ENCODE measurements around the gene CDS2.
"Not testable (repeated sequence)": the region's sequence is repeated elsewhere in the genome, so short reads cannot be mapped to it uniquely, and the experiment has no call there.

The CDS2 gene

GRCh38 chr20:5126512-5127203 lies at the start of gene CDS2:
Gene CDS2, plus strand, starts transcription at chr20:5127008. Its CDS starts 85 bp downstream, at chr20:5127093.
- peak; percentile 100 for DNase-seq (ENCODE audit: low read depth in 1 of 2, low spot score in 1 of 2)

GRCh38 chr20:5077761-5078387 lies 48.9 kb upstream of the CDS2 start:
- DNase-seq (ENCODE audit: low read depth in 1 of 2, low spot score in 1 of 2) = no peak

GRCh38 chr20:5078399-5078958 lies 48.3 kb upstream of the CDS2 start:
- peak; percentile 37 to 43 for DNase-seq (ENCODE audit: low read depth in 1 of 2, low spot score in 1 of 2)

GRCh38 chr20:5080384-5080877 lies 46.4 kb upstream of the CDS2 start:
- DNase-seq (ENCODE audit: low read depth in 1 of 2, low spot score in 1 of 2) = no peak

- DNase-seq (ENCODE audit: low read depth in 1 of 2, low spot score in 1 of 2) = no peak
Measured at GRCh38 chr20:5085380-5085779, 41.4 kb upstream of the CDS2 start.

- DNase-seq (ENCODE audit: low read depth in 1 of 2, low spot score in 1 of 2) = no peak
Measured at GRCh38 chr20:5088688-5089087, 38.1 kb upstream of the CDS2 start.

GRCh38 chr20:5090191-5090590 lies 36.6 kb upstream of the CDS2 start:
- DNase-seq (ENCODE audit: low read depth in 1 of 2, low spot score in 1 of 2) = no peak

GRCh38 chr20:5091902-5092301 lies 34.9 kb upstream of the CDS2 start:
- DNase-seq (ENCODE audit: low read depth in 1 of 2, low spot score in 1 of 2) = no peak

- no peak for DNase-seq (ENCODE audit: low read depth in 1 of 2, low spot score in 1 of 2)
Measured at GRCh38 chr20:5092765-5093339, 34.0 kb upstream of the CDS2 start.

GRCh38 chr20:5095454-5095853 lies 31.4 kb upstream of the CDS2 start:
- DNase-seq (ENCODE audit: low read depth in 1 of 2, low spot score in 1 of 2) = no peak

GRCh38 chr20:5095931-5096330 lies 30.9 kb upstream of the CDS2 start:
- DNase-seq (ENCODE audit: low read depth in 1 of 2, low spot score in 1 of 2) = no peak

GRCh38 chr20:5096463-5096862 lies 30.3 kb upstream of the CDS2 start:
- DNase-seq (ENCODE audit: low read depth in 1 of 2, low spot score in 1 of 2) = no peak

GRCh38 chr20:5099009-5099408 lies 27.8 kb upstream of the CDS2 start:
- not testable (repeated sequence) for DNase-seq (ENCODE audit: low read depth in 1 of 2, low spot score in 1 of 2)

- DNase-seq (ENCODE audit: low read depth in 1 of 2, low spot score in 1 of 2) = not testable (repeated sequence)
Measured at GRCh38 chr20:5099909-5100308, 26.9 kb upstream of the CDS2 start.

- DNase-seq (ENCODE audit: low read depth in 1 of 2, low spot score in 1 of 2) = peak; percentile 44 to 67
Measured at GRCh38 chr20:5100684-5101347, 26.0 kb upstream of the CDS2 start.

GRCh38 chr20:5104479-5104878 lies 22.3 kb upstream of the CDS2 start:
- no peak for DNase-seq (ENCODE audit: low read depth in 1 of 2, low spot score in 1 of 2)

- DNase-seq (ENCODE audit: low read depth in 1 of 2, low spot score in 1 of 2) = no peak
Measured at GRCh38 chr20:5109276-5109675, 17.5 kb upstream of the CDS2 start.

- DNase-seq (ENCODE audit: low read depth in 1 of 2, low spot score in 1 of 2) = no peak
Measured at GRCh38 chr20:5113615-5113986, 13.2 kb upstream of the CDS2 start.

- DNase-seq (ENCODE audit: low read depth in 1 of 2, low spot score in 1 of 2) = no peak
Measured at GRCh38 chr20:5114403-5114802, 12.4 kb upstream of the CDS2 start.

GRCh38 chr20:5116875-5117274 lies 9.9 kb upstream of the CDS2 start:
- no peak for DNase-seq (ENCODE audit: low read depth in 1 of 2, low spot score in 1 of 2)
